HCT116 (cell line): Measurements from ENCODE around the gene SMIM35. TPM values are rescaled to one million over a fixed set of nuclear protein-coding genes. Genes with fewer than 3 reads are reported as not detected.

ENCODE experiments used
- ATAC-seq: fragments of 200-7000 bp; cut with Tn5 transposase; 2 replicates; pipeline ENCODE4 v1.9.1; 2020; ENCODE audit warnings: mild to moderate bottlenecking, moderate library complexity
- BruUV-seq: library from RNA; stranded (reverse); fragments of 400-500 nt; replicated peaks from 2 replicates; lab custom pipeline; 2021; lab: Mats Ljungman, UMichigan
- CTCF ChIA-PET: fragments of 300-600 bp; sonication (Branson Sonifier 250); formaldehyde crosslinking; loops from one replicate; lab custom pipeline; 2021; ENCODE audit warnings: antibody characterized with exemption; lab: Charles Lee
- POLR2A ChIA-PET: fragments of 300-600, 350-600 bp; sonication (Branson Sonifier 250); formaldehyde crosslinking; loops from one replicate; lab custom pipeline; 2021; ENCODE audit warnings: antibody characterized with exemption; lab: Charles Lee
- RAD21 ChIA-PET, 2 experiments: fragments of 300-600 bp; sonication (Branson Sonifier 250); formaldehyde crosslinking; loops; one replicate each; lab custom pipeline; 2023; ENCODE audit warnings: low total read pairs in 2 of 2; ENCODE audit not compliant: uncharacterized antibody in 2 of 2, unreplicated experiment in 2 of 2, low non-redundant PET in 1 of 2; lab: Charles Lee
- DNase-seq: peaks from one replicate; pipeline ENCODE4 v3.0.0-alpha.2; 2010; ENCODE audit warnings: low read depth, low spot score
- H2AFZ ChIP-seq: fragments of 200-600 bp; shearing (Covaris generic), sonication (generic); 2 replicates; pipeline ENCODE4 v1.6.1; 2017; ENCODE audit warnings: low read depth, mixed run types, mixed read lengths, antibody characterized with exemption, low read length; ENCODE audit not compliant: poor library complexity, severe bottlenecking
- H3K27ac ChIP-seq: 2 replicates; pipeline ENCODE4 v1.5.1; 2012; ENCODE audit warnings: low read depth, low read length
- H3K27me3 ChIP-seq: fragments of 200-600 bp; sonication (generic); 2 replicates; pipeline ENCODE4 v1.6.1; 2016; ENCODE audit warnings: mixed run types, low read length, mixed read lengths; ENCODE audit not compliant: insufficient read depth
- H3K36me3 ChIP-seq, 2 experiments: fragments of 200-500 bp in 1 of 2; fragments of 200-600 bp in 1 of 2; sonication (Bioruptor generic) in 1 of 2; sonication (generic) in 1 of 2; 2 replicates each; pipeline versions ENCODE4 v1.5.1 to v1.6.1; 2014 to 2016; ENCODE audit warnings: low read length in 2 of 2, inconsistent platforms in 1 of 2, mixed read lengths in 1 of 2, mixed run types in 1 of 2; ENCODE audit not compliant: insufficient read depth in 2 of 2, control insufficient read depth in 1 of 2
- H3K4me1 ChIP-seq, 2 experiments: fragments of 200-600 bp in 1 of 2; sonication (generic) in 1 of 2; 2 replicates each; pipeline versions ENCODE4 v1.5.1 to v1.6.1; 2012 to 2017; ENCODE audit warnings: low read length in 2 of 2, inconsistent platforms in 1 of 2, mild to moderate bottlenecking in 1 of 2, mixed read lengths in 1 of 2, mixed run types in 1 of 2, moderate library complexity in 1 of 2; ENCODE audit not compliant: insufficient read depth in 2 of 2, control insufficient read depth in 1 of 2
- H3K4me2 ChIP-seq: fragments of 200-600 bp; sonication (generic); 2 replicates; pipeline ENCODE4 v1.6.1; 2017; ENCODE audit warnings: mixed run types, low read length, mixed read lengths
- H3K4me3 ChIP-seq, 2 experiments: fragments of 200-600 bp in 1 of 2; sonication (generic) in 1 of 2; replicated peaks in 1 of 2; 2 replicates each; pipeline ENCODE4 v1.5.1; 2011 to 2016; ENCODE audit warnings: low read length in 2 of 2, control low read depth in 1 of 2, low read depth in 1 of 2, mild to moderate bottlenecking in 1 of 2, mixed read lengths in 1 of 2, mixed run types in 1 of 2
- H3K79me2 ChIP-seq: fragments of 200-600 bp; sonication (generic); 2 replicates; pipeline ENCODE4 v1.6.1; 2017; ENCODE audit warnings: mild to moderate bottlenecking, mixed run types, low read length, moderate library complexity, mixed read lengths; ENCODE audit not compliant: insufficient read depth
- H3K9ac ChIP-seq: fragments of 200-600 bp; sonication (generic); 2 replicates; pipeline ENCODE4 v1.6.1; 2016; ENCODE audit warnings: low read length, mixed read lengths
- H3K9me2 ChIP-seq: fragments of 200-600 bp; sonication (generic), shearing (Covaris generic); 2 replicates; pipeline ENCODE4 v1.6.1; 2017; ENCODE audit warnings: mixed run types, mild to moderate bottlenecking, moderate library complexity; ENCODE audit not compliant: insufficient read depth
- H3K9me3 ChIP-seq, 2 experiments: fragments of 200-500 bp in 1 of 2; fragments of 200-600 bp in 1 of 2; sonication (Bioruptor generic) in 1 of 2; sonication (generic) in 1 of 2; 2 replicates each; pipeline ENCODE4 v1.6.1; 2014 to 2017; ENCODE audit warnings: low read length in 2 of 2, mixed read lengths in 2 of 2, inconsistent platforms in 1 of 2, low read depth in 1 of 2, mild to moderate bottlenecking in 1 of 2, mixed run types in 1 of 2, moderate library complexity in 1 of 2; ENCODE audit not compliant: control insufficient read depth in 1 of 2, insufficient read depth in 1 of 2
- H4K20me1 ChIP-seq: fragments of 200-600 bp; sonication (generic), shearing (Covaris generic); 2 replicates; pipeline ENCODE4 v1.6.1; 2017; ENCODE audit warnings: mixed run types, mild to moderate bottlenecking, moderate library complexity; ENCODE audit not compliant: insufficient read depth
- FOSL1 ChIP-seq: IDR thresholded peaks from 2 replicates; pipeline ENCODE4 v1.6.1; 2012; ENCODE audit warnings: low read depth
- JUND ChIP-seq: IDR thresholded peaks from 2 replicates; pipeline ENCODE4 v1.6.1; 2012
- SIN3A ChIP-seq: IDR thresholded peaks from 2 replicates; pipeline ENCODE4 v1.6.1; 2012; ENCODE audit warnings: low read depth
- SP1 ChIP-seq: IDR thresholded peaks from 2 replicates; pipeline ENCODE4 v1.6.1; 2012; ENCODE audit warnings: low read depth
- intact Hi-C: fragments of 100-400 bp; cut with micrococcal nuclease; formaldehyde crosslinking; loops from 2 replicates; pipeline ENCODE4 v1.10.0; 2022
- total RNA-seq: library from RNA; stranded (reverse); gene quantifications from one replicate; pipeline ENCODE4 v1.2.1, GENCODE V29; 2021; ENCODE audit not compliant: unreplicated experiment
- TF ChIP-seq, protein P1 (sequence below): IDR thresholded peaks from 2 replicates; pipeline ENCODE4 v1.6.1; 2012

The SMIM35 gene
- total RNA-seq, 1 experiment from 2014 or later = not detected

DNA sequence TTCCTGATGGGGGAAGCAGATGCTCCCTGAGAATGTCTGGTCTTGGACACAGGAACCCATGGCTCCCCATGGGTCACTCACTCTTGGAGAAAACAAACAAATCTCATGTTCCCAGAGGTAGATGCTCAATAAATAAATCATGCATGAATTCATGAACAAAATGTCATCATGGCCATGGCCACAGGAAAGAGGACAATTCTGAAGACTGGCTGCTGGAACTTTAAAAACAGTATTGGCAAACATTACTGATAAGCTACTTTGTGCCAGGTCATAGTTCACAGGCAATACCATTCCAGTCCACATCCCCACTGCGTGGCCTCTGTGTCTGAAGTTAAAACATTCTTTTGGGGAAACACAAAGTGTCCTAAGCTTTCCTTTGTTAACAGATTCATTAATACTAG, 9.2 kb upstream of the SMIM35 start:
- Histone ChIP-seq H3K4me2 (no peak overlapping the region), H4K20me1 (no peaks in the 10 kb centered on the region), H3K9ac (no peak overlapping the region), H3K9me2 (no peaks in the 10 kb centered on the region), H3K4me3 (no peak overlapping the region), H3K4me1 (no peaks in the 10 kb centered on the region), H3K79me2 (no peaks in the 10 kb centered on the region), H3K9me3 (no peaks in the 10 kb centered on the region), H3K27me3 (no peaks in the 10 kb centered on the region), H3K36me3 (no peaks in the 10 kb centered on the region), H2AFZ (no peak overlapping the region), H3K27ac (no peak overlapping the region)
- TF ChIP-seq FOSL1 = no peak
- RAD21 ChIA-PET = interaction anchor here in 1 of 2 experiments (0.9 kb wide), 1 partner anchor 278 kb away, joined by 3 read pairs; no protein-coding TSS in a partner anchor
- CTCF ChIA-PET = no interaction called here
- DNase-seq (no peak), ATAC-seq (no peak)
- intact Hi-C loops = no loop called here
- BruUV-seq = no TSS peak
- POLR2A ChIA-PET = interaction anchor here (0.9 kb wide), 1 partner anchor 16 kb away, joined by 3 read pairs; no protein-coding TSS in a partner anchor

DNA sequence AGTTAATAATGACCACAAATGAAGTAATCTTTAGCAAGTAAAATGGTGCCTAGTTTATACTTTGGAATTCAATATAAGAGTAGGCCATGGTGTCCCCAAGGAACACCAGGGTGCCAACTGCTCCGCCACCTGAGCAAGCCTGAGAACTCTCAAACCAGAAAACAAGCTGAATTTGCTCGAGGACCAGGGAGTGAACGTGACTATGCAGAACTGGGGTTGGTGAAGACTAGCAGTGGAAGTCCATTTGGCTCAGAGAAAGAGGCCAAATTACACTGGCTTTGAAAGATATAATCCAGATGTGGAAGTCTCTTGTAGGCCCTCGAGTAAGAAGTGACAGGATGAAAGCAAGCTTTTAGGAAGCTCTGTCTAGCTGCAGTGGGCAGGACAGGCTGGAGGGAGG, 8.7 kb upstream of the SMIM35 start:
- H3K36me3 ChIP-seq = no peaks in the 10 kb centered on the region
- no peak overlapping the region for H3K4me3 ChIP-seq
- no TSS peak for BruUV-seq
- no peak overlapping the region for H2AFZ ChIP-seq
- POLR2A ChIA-PET = interaction anchor here (0.9 kb wide), 1 partner anchor 15 kb away, joined by 3 read pairs; no protein-coding TSS in a partner anchor
- no peaks in the 10 kb centered on the region for H3K9me3 ChIP-seq
- TF ChIP-seq SP1 (no peak), SIN3A (no peak), JUND (no peak)
- TF ChIP-seq, protein P1, sequence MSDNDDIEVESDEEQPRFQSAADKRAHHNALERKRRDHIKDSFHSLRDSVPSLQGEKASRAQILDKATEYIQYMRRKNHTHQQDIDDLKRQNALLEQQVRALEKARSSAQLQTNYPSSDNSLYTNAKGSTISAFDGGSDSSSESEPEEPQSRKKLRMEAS = no peak
- no peaks in the 10 kb centered on the region for H3K79me2 ChIP-seq
- H3K4me2 ChIP-seq = no peak overlapping the region
- RAD21 ChIA-PET = interaction anchor here in 1 of 2 experiments (0.9 kb wide), 1 partner anchor 278 kb away, joined by 3 read pairs; no protein-coding TSS in a partner anchor
- no peaks in the 10 kb centered on the region for H4K20me1 ChIP-seq
- no peak overlapping the region for H3K9ac ChIP-seq
- no peaks in the 10 kb centered on the region for H3K4me1 ChIP-seq
- intact Hi-C loops = no loop called here
- ATAC-seq (no peak), DNase-seq (no peak)
- no peak overlapping the region for H3K27ac ChIP-seq
- H3K27me3 ChIP-seq = no peaks in the 10 kb centered on the region
- CTCF ChIA-PET = no interaction called here
- no peaks in the 10 kb centered on the region for H3K9me2 ChIP-seq
